GM21619 (cell line): ENCODE results near the gene KDM7A.
A peak's percentile ranks its signal among the peaks of the same experiment; 100 is the strongest.
"Not testable (repeated sequence)": the region's sequence is repeated elsewhere in the genome, so short reads cannot be mapped to it uniquely, and the experiment has no call there.

Experiments used
- ATAC-seq: cut with Tn5 transposase; IDR thresholded peaks from one replicate; pipeline ENCODE4 v1.9.1; 2021; ENCODE audit not compliant: unreplicated experiment

The KDM7A gene

DNA sequence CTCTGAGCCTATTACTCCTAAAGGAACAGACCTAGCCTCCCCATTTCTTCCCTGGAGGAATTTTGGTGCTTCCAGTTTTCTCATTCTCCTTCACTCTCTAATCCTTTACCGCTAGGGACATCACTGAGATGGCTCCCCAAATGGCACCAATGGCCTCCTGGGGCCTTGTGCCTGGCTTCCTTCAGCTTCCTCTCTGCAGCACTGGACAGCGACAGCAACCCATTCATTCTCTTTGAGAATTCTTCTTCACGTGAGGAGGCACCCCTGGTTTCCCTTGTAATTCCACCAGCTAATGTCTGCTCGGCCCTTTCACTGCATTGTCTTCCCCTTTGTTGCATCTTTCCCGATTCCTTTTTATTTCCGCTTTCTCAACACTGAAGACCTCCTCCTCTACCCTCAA, 24.6 kb upstream of the KDM7A start:
- no peak for ATAC-seq

DNA sequence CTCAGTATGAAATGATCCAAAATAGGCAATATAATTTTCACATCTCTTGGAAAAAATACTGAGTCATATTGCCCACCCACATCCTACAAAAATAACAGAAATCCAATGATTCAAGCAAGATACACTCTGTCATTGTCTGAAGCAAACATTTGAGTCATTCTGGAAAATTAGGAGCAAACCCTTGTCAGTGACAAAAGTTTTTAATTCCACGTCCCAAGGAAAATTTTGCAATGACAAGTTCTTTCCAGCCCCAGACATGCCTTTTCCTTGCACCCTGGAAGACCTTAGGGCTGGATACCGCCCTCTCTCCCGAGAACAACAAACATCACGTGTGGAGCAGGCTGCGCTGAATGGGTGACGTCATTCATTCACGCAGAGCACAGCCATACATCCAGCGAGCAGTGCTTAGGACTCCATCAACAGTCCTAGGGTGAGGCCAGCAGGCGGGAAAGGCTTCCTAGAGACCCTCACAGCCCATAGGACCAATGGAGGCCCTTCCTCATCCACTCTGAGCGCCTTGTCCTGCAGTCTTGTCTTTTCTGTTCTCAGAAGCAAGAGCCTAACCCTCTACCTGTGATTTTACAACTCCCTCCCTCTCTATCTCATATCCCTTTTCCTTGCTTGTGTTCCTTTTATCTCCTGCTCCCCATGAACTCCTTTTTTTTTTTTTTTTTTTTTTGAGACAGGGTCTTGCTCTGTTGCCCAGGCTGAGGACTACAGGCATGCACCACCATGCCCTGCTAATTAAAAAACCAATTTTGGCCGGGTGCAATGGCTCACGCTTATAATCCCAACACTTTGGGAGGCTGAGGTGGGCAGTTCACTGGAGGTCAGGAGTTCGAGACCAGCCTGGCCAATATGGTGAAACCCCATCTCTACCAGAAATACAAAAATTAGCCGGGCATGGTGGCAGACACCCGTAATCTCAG, 23.5 kb upstream of the KDM7A start:
- no peak for ATAC-seq

DNA sequence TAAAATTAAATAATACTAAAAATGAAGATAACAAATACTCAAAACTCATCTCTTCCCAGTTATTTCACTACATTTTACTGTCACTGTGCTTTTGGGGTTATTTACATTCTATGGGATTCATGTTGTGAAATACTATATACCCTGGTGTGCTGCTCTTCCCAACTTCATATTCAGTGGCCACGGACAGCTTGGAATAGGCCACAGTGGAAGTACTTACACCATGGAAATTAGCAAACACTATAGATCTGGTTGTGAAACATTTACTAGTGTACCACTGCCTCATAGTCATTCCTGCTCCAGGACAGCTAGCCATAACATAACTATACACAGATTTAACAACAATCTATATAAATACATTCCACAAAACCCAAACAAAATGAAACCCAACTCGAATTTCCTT, 21.2 kb upstream of the KDM7A start:
- no peak for ATAC-seq

DNA sequence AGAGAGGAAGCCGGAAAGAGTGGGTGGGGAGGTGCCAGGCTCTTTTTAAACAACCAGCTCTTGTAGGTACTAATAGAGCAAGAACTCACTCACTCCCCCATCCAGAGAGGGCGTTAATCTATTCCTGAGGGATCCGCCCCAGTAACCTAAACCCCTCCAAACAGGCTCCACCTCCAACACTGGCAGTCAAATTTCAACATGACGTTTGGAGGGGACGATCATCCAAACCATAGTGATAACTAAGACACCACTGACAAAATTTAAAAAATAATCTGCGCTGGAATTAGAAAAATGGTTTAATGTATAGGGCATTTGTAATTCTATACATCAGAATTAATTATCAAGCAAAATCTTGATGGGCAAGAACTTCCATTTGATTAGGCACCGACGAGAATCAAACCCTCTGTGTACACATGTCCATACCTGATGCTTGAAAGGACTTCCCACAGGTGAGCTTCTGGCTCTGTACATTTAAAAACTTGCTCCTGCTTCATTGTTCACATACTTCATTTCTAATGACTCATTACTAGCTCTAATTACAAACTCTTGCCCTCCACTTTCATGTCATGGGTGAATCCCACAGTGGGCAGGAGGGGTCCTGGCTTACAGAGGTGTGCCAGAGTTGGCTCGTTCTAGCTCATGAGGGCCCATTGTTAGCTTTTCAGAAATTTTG, 20.6 kb upstream of the KDM7A start:
- no peak for ATAC-seq

DNA sequence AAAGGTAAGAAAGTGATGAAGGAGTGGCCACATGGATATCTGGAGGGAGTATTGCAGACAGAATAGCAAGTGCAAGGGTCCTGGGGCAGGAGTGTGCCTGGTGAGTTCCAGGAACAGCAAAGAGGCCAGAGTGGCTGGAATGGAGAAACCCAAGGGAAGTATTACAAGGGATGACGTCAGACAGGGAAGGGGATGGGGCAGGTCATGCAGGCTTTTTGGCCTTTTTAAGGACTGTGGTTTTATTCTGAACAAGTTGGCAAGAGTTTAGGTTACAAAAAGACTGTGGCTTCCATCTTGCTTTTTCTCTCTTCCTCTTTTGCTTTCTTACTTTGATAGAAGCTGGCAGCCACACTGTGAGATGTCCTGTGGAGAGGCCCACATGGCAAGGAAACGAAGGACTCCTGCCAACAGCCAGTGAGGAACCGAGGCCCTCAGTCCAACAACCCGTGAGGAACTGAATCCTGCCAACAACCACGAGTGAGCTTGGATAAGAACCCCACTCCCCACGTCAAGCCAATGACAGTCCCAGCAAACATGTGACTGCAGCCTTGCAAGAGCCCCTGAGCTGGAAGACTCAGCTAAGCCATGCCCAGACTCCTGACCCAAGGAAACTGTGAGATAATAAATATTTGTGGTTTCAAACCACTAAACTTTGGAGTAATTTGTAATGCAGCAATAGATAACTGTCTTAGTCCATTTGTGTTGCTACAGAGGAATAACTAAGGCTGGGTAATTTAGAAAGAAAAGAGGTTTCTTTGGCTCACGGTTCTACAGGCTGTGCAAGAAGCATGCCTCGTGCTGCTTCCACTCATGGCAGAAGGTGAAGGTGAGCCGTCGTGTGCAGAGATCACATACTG, 19.8 kb upstream of the KDM7A start:
- ATAC-seq = no peak

DNA sequence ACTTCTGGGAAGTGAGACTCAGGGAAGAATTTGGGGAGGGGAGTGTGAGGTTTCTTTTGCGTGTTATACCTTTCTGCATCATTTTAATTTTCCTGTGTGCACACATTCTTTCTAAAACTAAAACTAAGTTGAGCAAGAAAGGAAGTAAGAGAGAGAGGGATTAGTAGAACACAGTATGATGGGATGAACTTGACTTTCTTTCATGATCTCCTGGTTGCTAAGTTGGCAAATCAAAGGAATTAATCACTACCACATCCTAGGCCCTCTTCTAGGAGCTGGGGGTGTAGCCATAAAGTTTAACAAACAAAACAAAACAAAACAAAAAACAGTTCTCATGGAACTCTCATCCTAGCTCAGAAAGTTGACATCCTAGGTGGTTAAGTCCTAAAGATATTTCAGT, 19.1 kb upstream of the KDM7A start:
- ATAC-seq = no peak

DNA sequence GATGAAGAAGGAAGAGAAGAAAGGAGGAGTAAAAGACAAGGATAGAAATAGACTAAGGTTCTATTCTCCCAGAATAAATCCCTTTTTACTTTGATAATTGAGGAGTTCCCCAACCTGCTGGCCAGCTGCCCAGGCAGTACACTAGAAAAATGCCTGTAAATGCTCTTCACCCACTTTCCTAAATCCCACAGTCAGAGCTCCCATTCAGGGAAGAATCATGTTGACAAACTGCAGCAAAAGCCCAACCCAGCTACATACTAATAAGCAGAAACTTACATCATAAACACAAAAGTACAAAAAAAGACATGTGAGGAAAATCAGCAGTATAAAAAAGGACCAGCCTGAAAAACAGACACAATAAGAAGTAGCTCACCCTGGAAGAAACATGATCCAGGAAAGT, 15.8 kb upstream of the KDM7A start:
- no peak for ATAC-seq

DNA sequence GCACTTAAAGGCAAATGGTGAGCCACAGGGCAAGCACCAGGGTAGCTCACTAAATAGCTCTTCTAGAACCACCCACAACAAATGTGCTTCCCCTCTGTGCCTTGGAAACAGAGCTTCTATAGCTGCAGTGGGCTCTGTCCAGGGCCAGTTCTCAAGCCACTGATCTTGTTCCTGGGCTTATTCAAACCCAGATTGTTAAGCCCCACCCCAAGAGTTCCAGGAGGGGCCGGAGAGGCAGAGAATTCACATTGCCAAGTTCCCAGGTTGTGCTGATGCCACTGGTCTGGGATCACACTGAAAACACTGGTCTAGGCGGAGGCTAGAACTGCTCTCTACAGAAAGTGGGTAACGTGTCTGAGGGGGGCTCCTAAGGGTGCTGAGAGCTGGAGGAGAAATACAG, 15.4 kb upstream of the KDM7A start:
- ATAC-seq = no peak

DNA sequence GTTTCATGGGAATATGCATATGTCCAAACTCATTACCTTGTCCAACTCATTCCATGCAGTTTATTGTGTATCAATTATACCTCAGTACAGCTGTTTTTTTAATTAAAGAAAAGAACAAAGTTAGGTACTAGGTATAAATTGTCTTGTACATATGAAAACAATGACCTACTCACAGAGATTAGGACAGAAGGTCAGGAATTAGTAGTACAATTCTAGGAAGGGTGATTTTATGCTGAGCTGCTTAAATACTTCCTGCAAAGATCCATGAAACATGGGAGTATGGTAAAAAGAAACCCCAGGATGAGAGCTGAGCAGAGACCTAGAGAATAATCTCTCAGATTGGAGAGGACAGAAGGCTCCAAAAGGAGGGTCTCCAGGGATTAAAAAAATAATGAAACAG, 13.8 kb upstream of the KDM7A start:
- ATAC-seq = no peak

DNA sequence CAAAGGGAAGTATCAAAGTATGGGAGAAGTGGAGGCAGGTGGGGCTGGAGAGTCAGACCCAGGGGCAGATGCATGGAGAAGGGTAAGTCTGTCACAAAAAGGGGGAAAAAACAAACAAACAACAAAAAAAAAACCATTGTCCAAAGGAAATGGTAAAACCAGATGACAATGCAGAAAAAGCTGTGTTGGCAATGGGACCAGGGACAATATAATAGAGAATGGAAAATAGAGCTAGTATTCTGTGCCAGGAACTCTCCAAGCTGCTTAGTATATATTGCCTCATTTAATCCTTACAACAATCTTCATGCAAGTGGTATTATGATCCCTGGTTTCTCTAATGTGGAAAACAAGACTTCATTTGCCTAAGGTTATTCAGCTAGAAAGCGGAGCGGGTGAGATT, 13.1 kb upstream of the KDM7A start:
- ATAC-seq = no peak

DNA sequence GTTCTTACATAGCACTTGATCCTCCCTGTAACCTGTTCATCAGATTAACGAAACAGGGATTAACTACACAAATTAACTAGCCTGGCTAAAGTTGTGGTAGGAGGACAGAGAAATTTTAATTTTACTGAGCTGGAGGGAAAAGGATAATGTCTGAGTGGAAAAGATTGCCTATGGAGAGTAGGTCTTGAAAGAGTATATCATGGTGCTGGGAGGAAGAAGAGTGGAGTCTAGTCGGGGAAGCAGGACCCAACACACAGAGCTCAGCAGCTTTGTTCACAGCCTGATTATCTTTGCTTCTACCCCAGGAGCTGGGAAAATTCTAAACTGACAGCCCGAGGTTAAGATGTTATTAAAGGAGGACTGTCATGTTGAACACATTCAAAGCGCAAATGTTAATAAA, 6.1 kb upstream of the KDM7A start:
- ATAC-seq = no peak

DNA sequence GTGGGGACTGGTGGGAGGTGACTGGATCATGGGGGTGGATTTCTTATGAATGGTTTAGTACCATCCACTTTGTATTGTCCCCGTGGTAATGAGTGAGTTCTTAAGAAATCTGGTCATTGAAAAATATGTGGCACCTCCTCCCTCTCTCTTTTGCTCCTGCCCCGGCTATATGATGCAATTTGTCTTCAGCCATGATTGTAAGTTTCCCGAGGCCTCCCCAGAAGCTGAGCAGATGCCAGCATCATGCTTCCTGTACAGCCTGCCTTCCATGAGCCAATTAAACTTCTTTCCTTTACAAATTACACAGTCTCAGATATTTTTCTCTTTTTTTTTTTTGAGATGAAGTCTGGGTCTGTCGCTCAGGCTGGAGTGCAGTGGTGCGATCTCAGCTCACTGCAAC, 2.6 kb upstream of the KDM7A start:
- no peak for ATAC-seq

DNA sequence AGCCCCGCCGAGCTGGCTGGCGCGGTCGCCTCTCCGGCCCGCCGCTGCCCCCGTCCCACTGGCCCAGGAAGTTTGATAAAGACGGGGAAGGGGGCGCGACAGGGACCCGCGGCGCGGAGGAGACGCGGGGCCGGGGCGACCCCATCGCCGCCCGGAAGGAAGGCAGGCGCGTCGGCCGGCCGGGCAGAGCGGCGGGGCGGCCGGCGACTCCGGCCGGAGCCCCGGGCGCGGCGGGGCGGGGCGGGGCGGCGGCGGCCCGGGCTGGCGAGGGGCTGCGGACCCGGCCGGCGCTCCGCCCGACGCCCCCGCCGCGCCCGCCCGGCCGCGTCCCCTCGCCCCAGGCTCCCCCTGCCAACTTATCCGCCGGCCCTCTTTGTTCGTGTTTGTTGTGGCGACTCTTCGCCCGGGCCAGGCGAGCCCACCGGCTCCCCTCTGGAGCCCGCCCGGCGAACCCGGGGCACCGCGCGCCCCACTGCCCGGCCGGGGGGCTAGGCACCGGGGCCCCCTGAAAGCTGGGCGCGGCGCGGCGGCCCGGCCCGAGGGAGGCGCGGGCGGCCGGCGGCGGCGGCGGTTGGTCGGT, 571 bp downstream of the KDM7A start:
- no peak for ATAC-seq

DNA sequence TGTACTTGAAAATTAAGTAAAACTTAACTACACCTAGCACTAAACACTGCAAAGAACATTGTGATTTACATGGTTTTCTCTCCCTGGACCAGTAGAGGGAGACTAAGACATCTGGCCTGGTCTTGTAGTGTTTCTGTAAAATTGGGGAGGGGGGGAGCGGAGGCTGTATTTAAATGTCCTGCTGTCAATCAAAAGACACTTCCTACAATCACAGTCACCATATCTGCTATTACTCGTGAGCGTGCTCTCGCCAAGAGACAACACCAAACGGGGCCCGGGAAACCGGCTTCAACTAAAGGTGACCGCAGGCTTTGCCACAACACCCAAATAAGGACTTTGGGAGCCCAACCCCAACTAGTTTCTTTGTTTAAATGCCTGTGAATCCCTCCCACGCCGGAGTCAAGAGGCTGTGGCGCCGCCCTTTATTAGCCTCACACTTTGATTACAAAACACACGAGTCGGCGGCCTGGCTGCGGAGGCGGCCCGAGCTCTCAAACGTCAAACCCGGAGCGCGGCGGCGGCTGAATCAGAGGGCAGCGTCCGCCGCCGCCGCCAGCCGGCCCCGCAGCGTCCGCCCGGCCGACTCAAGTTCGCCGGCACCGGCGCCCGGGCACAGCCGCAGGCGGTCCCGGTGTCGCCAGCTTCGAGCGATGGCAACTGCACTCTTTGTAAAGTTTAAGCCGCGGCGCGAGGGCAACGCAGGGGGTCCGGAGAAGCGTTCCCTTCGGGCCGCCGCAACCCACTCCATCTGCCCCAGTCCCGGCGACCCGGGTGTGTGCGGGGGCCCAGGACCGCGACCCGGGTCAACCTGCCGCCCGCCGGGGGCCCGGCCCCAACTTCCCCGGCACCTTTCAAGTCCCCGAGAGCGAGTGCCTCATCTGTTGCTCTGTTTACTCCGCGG, 1.3 kb downstream of the KDM7A start:
- ATAC-seq = peak; percentile 47

DNA sequence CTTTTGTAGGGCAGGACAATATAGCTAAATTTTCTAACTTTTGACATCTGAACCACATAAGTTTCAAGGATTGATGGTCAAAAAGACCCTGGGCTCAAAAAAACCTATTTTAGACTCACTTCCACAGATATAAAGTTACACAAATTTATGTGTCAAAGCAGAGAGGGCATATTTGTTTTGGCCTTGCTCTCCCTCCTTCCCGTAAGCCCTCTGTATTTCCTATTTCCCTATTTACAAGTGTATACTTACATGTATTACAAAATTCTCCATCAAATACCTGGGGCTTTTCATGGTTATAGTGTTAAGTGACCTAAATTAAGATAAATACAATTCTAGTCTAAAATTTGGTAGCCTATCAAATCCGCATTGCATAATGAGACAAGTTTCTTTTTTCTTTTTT, 2.6 kb downstream of the KDM7A start:
- no peak for ATAC-seq

DNA sequence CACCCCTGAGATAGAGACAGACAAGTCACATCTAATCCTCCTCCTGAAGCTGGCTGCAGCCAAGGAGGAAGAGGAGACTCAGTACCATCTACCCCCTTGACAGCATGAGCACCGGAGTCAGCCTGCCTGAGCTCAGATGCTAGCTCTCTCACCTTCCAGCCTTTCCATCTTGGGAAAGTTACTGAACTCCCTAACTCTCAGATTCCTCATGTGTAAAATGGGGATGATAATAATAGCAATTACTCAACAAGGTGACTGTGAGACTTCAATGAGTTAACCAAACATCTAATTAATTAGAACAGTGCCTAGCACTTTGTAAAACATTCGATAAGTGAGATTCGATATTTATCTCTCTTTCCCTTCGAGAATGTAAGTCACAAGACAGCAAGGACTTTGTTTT, 6.4 kb downstream of the KDM7A start:
- no peak for ATAC-seq

DNA sequence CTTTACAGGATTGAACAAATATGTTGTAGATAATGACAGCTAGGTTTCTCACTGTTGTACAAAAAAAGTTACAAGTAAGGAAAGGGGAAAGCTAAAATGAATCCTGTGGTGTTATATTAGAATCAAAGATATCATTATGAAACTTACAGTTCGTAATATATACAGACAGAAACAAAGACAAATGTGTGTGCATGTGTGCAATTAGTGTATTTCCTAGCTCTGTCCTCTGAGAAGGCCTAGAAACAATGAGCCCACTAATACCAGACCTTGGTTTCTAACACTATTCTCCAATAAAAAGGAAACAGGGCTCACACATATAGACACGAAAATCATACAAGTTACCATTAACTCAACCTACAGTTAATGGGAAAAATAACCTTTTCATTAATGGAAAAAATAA, 8.0 kb downstream of the KDM7A start:
- ATAC-seq = no peak

DNA sequence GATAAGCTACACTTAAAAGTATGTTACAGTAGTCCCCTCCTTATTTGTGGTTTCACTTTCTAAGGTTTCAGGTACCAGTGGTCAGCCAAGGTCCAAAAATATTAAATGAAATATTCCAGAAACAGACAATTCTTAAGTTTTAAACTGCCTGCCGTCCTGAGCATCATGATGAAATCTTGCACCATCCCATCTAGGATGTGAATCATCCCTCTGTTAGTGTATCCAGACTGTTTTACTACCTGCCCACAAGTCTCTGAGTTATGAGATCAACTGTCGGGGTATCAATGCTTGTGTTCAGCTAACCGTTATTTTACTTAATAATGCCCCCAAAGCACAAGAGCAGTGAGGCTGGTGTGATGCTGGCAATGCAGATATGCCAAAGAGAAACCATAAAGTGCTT, 11.4 kb downstream of the KDM7A start:
- no peak for ATAC-seq

DNA sequence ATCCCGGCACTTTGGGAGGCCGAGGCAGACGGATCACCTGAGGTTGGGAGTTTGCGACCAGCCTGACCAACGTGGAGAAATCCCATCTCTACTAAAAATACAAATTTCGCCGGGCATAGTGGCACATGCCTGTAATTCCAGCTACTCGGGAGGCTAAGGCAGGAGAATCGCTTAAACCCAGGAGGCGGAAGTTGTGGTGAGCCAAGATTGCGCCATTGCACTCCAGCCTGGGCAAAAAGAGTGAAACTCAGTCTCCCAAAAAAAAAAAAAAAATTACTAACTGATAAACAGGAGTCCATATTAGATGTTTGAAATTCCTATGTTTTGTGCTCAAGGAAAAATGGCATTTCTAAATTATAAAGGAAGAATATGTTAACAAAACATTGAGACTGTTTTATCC, 14.7 kb downstream of the KDM7A start:
- not testable (repeated sequence) for ATAC-seq

DNA sequence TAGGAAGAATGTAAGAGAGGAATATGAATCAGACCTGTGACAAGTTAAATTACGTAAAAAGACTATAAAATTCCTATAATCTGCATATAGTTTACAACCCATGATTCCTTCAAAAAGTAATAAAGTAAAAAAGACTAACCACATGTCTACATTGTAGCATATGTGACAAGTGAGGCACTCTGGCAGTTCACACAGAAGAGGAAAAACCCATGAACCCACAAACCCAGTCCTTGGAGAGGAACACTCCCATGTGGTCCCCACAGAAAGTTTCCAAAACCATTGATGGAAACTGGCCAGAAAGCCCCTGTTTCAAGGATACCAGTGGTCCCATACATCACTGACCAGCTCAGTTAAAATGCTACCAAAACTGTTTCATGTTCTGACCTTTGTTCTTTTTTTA, 15.7 kb downstream of the KDM7A start:
- no peak for ATAC-seq
